Measurements from ENCODE around the gene GGACT.

GRCh38 chr13:100506600-100507422 lies 81.8 kb downstream of the GGACT start:
- TF ChIP-seq CTCF (IDR thresholded peaks at IDR 0.05; ENCODE audit: poor library complexity) = no peak
- no peak for TF ChIP-seq EZH2 (IDR thresholded peaks at IDR 0.05; ENCODE audit: borderline replicate concordance)
- TF ChIP-seq EZH2phosphoT487 (IDR thresholded peaks at IDR 0.05; ENCODE audit: low read depth, severe bottlenecking, unreplicated experiment) = no peak

Data from hepatocyte (in vitro differentiated cells).